ENCODE data around the gene ZNF423. TPM values are rescaled to one million over a fixed set of nuclear protein-coding genes. Genes with fewer than 3 reads are reported as not detected.

Gene ZNF423
- total RNA-seq, 1 experiment from 2014 or later, result 0.20 TPM

- DNase-seq (ENCODE audit: low read depth), result peak; percentile 65
Measured at GRCh38 chr16:49755313-49755620, 100.6 kb downstream of the ZNF423 start.

GRCh38 chr16:49754495-49755312 is 101.2 kb downstream of the ZNF423 start:
- DNase-seq (ENCODE audit: low read depth), result peak; percentile 58

DNA sequence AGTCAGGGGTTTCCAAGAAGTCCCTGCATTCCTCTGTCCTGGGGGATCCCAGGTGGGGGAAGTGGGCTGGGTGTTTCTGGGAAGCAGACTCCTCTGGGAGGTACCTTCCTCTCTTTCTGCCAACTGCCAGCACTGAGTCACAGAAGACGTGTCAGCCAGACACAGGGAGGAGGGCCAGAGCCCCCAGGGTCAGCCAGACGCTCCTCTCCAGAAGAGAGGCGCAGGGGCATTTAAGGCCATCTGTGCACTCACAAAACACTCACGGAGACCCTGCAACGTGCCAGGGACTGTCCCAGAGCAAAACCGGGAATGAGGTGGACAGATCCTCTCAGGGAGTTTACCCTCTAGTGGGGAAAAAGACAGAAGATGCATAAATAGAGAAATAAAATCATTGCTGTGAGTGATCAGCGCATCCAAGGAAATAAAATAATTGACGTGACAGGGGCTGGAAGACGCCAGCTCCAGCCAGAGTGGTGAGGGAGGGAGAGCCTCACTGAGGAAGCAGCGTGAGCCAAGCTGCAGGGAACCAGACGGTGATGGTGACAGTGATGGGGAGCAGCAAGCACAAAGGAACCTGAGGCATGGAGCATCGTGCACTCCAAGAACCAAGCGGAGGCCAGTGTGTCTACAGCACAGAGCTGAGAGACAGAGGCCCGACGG is 105.4 kb downstream of the ZNF423 start:
- peak; percentile 31 for DNase-seq (ENCODE audit: low read depth)

DNA sequence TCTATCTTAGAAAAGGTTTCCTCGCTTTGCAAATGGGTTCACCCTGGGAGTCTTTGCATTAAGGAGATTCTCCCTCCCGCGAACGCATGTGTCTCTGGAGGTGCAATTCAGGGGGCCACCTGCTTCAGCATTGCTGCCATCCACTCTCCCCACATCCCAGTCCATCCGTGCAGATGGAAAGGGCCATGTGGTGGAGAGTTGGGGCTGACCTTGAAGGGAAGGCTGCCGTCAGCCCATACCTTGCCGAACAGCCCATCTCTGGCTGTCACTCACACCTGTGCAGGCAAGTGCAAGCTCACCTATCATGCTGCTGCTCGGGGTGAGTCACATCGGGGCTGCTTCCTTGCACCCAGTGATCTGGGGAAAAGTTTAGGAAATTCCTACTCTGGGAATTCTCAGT is 106.1 kb downstream of the ZNF423 start:
- DNase-seq (ENCODE audit: low read depth), result no peak

DNA sequence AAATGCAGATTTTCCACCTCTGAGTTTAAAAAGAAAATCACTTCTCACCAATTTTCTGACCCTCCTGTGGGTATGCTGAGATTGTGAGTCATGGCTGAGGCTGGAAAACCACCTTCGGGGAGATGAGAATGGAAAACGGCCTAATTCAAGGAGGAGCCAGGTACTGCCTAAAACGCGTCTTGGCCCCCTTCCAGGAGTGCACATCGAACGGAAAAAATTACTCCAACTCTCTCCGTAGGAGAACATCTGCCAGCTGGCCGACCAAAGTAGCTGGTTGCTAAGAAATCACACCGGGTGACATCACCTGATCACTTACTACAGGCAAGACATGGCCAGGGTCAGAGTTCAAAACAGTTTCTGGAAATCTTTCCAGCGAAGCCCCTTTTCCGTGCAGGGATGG is 107.6 kb downstream of the ZNF423 start:
- peak; percentile 68 for DNase-seq (ENCODE audit: low read depth)

GRCh38 chr16:49747654-49748053 is 108.3 kb downstream of the ZNF423 start:
- no peak for DNase-seq (ENCODE audit: low read depth)

DNA sequence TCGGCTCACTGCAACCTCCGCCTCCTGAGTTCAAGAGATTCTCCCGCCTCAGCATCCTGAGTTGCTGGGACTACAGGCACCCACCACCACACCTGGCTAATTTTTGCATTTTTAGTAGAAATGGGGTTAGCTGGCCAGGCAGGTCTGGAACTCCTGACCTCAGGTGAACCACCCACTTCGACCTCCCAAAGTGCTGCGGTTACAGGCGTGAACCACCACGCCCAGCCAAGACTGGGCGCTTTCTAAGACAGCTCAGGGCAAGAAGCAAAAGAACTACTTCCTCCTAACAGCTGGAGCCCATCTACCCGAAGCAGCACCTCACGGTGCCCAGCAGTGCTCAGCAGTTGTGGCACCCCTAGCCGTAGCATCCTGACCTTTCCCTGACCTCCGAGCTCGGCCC is 109.4 kb downstream of the ZNF423 start:
- no peak for DNase-seq (ENCODE audit: low read depth)

DNA sequence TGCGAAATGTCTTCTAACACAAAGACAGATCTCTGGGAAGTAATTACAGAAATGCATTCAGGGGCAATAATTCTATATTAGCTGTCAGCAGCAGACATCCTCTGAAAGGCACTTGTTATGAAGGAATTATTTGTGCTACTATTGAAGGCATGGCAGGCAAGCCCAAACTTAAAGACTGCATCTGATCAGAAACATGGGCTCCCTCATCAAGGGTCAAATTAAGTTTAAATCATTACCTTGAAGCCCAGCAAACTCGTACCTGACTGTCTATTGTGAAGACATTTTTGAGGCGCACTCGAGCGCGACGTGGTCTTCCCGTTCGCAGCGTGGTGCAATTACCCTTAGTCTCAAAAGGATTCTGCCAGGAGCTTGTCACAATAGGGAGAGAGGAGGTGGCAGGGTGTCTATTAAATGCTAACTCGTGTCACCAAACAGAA is 110.6 kb downstream of the ZNF423 start:
- no peak for DNase-seq (ENCODE audit: low read depth)

- DNase-seq (ENCODE audit: low read depth), result no peak
Measured at GRCh38 chr16:49744244-49745220, 111.4 kb downstream of the ZNF423 start.

DNA sequence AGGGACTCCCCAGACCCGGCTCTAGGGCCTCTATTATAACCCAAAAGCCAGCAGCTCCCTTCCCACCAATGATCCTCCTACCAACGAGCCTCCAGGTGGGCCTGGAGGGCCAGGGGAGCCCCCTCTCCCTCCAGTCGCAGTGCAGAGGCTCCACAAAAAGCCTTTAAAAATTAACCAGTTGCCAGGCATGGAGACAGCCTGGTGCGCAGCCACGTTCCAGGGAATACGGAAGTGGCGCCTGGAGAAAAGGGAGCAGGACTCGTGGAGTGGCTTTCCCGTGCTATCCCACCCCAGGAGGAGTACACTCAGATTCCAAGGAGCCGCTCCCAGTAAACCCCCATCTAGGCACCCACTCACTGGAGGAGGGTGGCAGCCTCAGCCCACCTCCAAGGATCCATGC is 112.3 kb downstream of the ZNF423 start:
- no peak for DNase-seq (ENCODE audit: low read depth)

DNA sequence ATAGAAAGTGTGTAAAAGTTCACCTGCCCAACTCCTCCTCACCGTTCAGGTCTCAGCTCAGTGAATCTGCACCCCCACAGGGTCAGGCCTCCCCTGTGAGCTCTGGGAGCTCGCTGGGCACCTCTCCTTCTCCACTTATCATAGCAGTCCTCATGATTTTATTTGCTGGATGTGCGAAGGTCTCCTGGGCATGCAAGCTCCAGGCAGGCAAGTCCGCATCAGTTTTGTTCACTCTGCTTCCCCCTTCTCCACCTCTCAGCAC is 112.8 kb downstream of the ZNF423 start:
- no peak for DNase-seq (ENCODE audit: low read depth)

DNA sequence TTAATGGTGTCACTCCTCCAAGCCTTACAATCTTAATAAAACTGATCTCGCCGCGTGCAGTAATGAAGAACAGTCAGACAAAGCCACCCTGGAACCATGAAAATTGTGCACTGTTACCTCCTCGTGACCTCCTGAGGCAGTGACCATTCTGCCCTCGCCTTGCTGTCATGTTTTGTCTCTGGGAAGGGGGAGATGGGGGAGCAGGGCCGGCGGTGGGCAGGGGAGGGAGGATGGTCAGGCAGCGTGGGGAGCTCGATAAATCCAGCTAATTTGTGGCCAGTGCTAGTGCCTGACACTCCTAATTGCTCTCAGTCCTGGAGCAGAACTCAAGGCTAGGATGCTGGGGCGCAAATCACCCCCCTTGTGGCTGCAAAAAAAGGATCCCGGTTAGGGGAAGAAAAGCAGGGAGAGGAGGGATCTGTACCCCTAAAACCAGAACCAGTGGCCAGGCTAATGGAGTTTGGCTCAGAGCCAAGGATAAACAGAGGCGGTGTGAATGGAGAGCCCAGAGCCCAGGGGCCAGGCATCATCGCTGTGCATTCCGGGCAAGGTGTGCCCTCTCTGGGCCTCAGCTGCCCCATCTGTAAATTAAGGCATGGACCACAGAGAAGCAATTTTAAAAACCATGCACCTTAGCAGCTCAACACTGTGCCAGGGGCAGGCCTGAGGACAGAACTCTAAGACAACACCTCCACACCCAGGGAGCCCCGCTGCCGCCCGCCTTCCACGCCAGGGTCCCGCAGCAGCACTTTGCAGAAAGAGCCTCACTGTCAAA is 113.3 kb downstream of the ZNF423 start:
- no peak for DNase-seq (ENCODE audit: low read depth)

DNA sequence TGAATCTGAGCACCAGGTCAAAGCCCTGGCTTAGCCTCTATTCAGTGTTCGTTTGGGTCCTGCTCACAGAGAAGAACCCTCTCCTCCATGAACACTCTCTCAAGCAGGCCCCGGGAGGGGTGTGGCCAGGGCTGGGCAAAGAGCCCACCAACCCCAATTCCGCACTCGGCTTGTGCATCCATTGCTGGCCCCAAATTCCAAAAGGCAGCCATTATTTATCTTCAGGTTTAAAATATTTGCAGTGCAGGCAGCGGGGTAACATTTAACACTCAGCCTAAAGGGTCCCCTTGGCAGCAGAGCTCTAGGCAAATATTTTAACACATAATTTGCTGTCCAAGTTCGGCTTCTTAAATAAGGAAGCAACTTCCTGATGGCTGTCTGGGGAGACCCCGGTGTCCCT is 115.7 kb downstream of the ZNF423 start:
- no peak for DNase-seq (ENCODE audit: low read depth)

GRCh38 chr16:49739381-49739780 is 116.5 kb downstream of the ZNF423 start:
- no peak for DNase-seq (ENCODE audit: low read depth)

GRCh38 chr16:49738832-49739231 is 117.1 kb downstream of the ZNF423 start:
- DNase-seq (ENCODE audit: low read depth), result no peak

GRCh38 chr16:49738001-49738400 is 117.9 kb downstream of the ZNF423 start:
- no peak for DNase-seq (ENCODE audit: low read depth)

- no peak for DNase-seq (ENCODE audit: low read depth)
Measured at GRCh38 chr16:49737541-49737940, 118.4 kb downstream of the ZNF423 start.

GRCh38 chr16:49734331-49734730 is 121.6 kb downstream of the ZNF423 start:
- no peak for DNase-seq (ENCODE audit: low read depth)

DNA sequence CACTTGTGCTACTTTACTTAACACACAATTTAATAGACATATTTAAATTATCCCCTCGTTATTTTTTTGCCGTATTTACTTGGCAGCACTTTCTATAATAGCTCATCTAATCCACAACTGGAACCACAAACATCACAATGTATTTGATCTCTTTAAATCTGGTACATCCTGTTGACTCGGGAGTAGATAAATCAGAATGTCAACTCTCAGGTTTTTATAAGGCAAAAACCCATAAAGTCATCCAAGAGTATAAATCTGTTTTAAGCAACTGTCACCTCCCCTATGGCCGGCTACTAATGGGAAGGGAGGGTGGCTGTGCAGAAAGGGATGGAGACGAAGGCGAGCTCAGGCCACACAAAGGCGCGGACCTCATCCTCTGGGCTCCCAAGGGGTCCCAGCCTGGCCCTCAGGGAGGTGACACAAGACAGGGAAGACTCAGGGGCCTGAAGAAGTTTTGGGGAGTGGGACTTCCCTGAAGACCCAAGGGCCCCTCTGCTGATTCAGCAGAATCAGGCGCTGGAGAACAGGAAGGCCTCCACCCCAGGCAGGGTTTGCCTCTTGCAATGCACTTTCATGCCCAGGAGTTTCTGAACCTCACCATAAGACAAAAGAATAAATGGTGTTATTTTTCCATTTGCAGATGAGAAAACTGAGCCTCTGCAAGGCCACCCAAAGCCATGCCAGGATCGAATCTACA is 122.5 kb downstream of the ZNF423 start:
- DNase-seq (ENCODE audit: low read depth), result no peak

DNA sequence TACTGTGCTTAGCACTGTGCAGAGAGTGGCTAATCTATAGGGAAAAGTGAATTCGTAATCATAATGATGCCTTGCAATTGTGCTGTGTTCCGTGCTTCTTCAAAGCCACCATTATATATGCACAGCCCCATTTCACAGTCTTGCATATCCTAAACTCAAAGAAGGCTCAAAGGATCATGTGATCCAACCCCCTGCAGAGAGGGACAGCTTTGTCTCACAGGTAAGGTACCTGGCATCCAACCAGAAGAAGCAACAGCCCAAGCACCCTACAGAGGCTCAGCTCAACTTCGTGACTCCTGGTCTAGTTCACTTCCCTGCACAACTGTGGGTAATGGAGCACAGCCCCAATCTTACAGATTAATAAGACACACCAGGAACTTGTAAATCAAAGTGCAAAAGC is 124.0 kb downstream of the ZNF423 start:
- no peak for DNase-seq (ENCODE audit: low read depth)

- no peak for DNase-seq (ENCODE audit: low read depth)
Measured at GRCh38 chr16:49730772-49731171, 125.1 kb downstream of the ZNF423 start.

Data from M059J (cell line).